Tibial nerve (tissue), 4 donors: ENCODE data around the gene DNAH6. TPM values are rescaled to one million over a fixed set of nuclear protein-coding genes. Genes with fewer than 3 reads are reported as not detected.
"Not testable (repeated sequence)": the region's sequence is repeated elsewhere in the genome, so short reads cannot be mapped to it uniquely, and the experiment has no call there.

Experiments used
- DNase-seq, 2 donors: peaks; one replicate each; pipeline ENCODE4 v3.0.0-alpha.2; 2019; ENCODE audit warnings: low spot score in 2 of 2
- H3K27ac ChIP-seq, 4 donors: fragments of 200-600 bp; sonication (generic) in 3 of 4; one replicate each; pipeline ENCODE4 v1.5.1; 2017 to 2019; ENCODE audit warnings: mild to moderate bottlenecking in 1 of 4
- H3K27me3 ChIP-seq, 2 donors: fragments of 200-600 bp; sonication (generic) in 1 of 2; one replicate each; pipeline versions ENCODE4 v1.5.1 to v1.6.0; 2017 to 2019
- H3K36me3 ChIP-seq, 3 donors: fragments of 200-600 bp; sonication (generic); one replicate each; pipeline ENCODE4 v1.5.1; 2018 to 2019
- H3K4me1 ChIP-seq, 4 donors: fragments of 200-600 bp; sonication (generic) in 3 of 4; one replicate each; pipeline ENCODE4 v1.5.1; 2017 to 2019
- H3K4me3 ChIP-seq, 4 donors: fragments of 200-600 bp; sonication (generic) in 3 of 4; one replicate each; pipeline ENCODE4 v1.5.1; 2017 to 2019; ENCODE audit warnings: mild to moderate bottlenecking in 1 of 4, moderate library complexity in 1 of 4
- H3K9me3 ChIP-seq, 4 donors: fragments of 200-600 bp; sonication (generic) in 3 of 4; one replicate each; pipeline ENCODE4 v1.5.1; 2017 to 2019
- CTCF ChIP-seq, 5 experiments: fragments of 200-600 bp in 3 of 5; fragments of 450-650 bp in 2 of 5; sonication (generic) in 3 of 5; IDR thresholded peaks; one replicate each; pipeline ENCODE4 v1.5.1; 2016 to 2019; ENCODE audit warnings: antibody characterized with exemption in 5 of 5, mild to moderate bottlenecking in 3 of 5, moderate library complexity in 2 of 5
- EP300 ChIP-seq, 2 donors: sonication (generic); formaldehyde crosslinking; IDR thresholded peaks; one replicate each; pipeline ENCODE4 v1.6.1; 2017; ENCODE audit warnings: antibody characterized with exemption in 2 of 2, mild to moderate bottlenecking in 1 of 2
- POLR2A ChIP-seq, 2 donors: fragments of 450-650 bp; IDR thresholded peaks; one replicate each; pipeline ENCODE4 v1.6.1; 2017; ENCODE audit warnings: antibody characterized with exemption in 2 of 2, mild to moderate bottlenecking in 2 of 2, moderate library complexity in 2 of 2
- WGBS, 2 donors: methylation state at CpG; one replicate each; pipeline ENCODE4 v1.1.5; 2018; 5-methylcytosine and 5-hydroxymethylcytosine counted together
- total RNA-seq, 4 donors: library from RNA; depleted of rRNA; stranded (reverse); fragments of >200 nt; gene quantifications; one replicate each; pipeline ENCODE4 v1.1.0, GENCODE V29; 2016

DNAH6 gene
- 1 to 10 TPM; 2.2 to 5.9 (median 2.7) TPM for total RNA-seq

GRCh38 chr2:84516234-84516986 lies at the start of gene DNAH6:
Gene DNAH6 (plus strand): TSS chr2:84516498. CDS start chr2:84517827, 1,329 bp downstream.
- H3K9me3 ChIP-seq, result peaks cover 0 to 8% (median under 1%) of the 10 kb centered on the region in 4 donors
- TF ChIP-seq CTCF (IDR thresholded peaks at IDR 0.05) (peak in 1 of 5 experiments; percentile 10), EP300 (IDR thresholded peaks at IDR 0.05) (peak in 1 of 2 donors; percentile 62), POLR2A (IDR thresholded peaks at IDR 0.05) (peak in 1 of 2 donors; percentile 12)
- 15 to 20% methylated on average over 31 of the region's 31 CpGs for WGBS, 2 donors

DNA sequence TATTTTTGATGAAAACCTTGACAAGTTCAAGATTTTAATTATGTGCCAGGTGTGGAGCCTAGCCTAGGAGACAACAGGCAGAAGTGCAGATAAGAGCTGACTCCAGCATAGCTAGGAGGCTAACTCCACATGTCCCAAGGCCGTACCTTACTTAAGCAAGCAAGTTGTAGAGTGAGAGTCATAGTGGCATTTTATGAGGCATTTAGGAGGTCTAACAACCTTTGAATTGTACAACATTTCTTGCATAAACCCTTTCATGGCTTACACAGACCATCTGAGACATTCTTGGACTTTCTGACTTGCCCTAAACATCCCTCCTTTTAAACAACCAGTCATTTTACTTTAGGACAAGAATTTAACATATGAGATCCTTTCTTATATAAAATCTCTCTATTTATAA lies 48.9 kb upstream of the DNAH6 start:
- Histone ChIP-seq H3K4me3 (no peak overlapping the region), H3K9me3 (peaks cover 0 to 16% (median 0%) of the 10 kb centered on the region in 4 donors), H3K27me3 (no peaks in the 10 kb centered on the region), H3K4me1 (no peaks in the 10 kb centered on the region), H3K27ac (no peak overlapping the region), H3K36me3 (no peaks in the 10 kb centered on the region)
- 96 to 100% methylated on average over 1 of the region's 1 CpG for WGBS, 2 donors
- no peak for DNase-seq
- TF ChIP-seq POLR2A (IDR thresholded peaks at IDR 0.05), result no peak
- TF ChIP-seq EP300 (IDR thresholded peaks at IDR 0.05), result no peak
- no peak for TF ChIP-seq CTCF (IDR thresholded peaks at IDR 0.05)

More at GRCh38 chr2:84516234-84516986, at the start of gene DNAH6:
- peaks cover 0 to 5% (median 0%) of the 10 kb centered on the region in 4 donors for H3K4me1 ChIP-seq
- H3K36me3 ChIP-seq, result no peaks in the 10 kb centered on the region
- peak within 1 kb of the TSS in 2 of 4 donors; percentile 74 for H3K27ac ChIP-seq
- no peaks in the 10 kb centered on the region for H3K27me3 ChIP-seq
- DNase-seq, result peak; percentile 84 to 90
- H3K4me3 ChIP-seq, result peak within 1 kb of the TSS; percentile 44 to 58 (median 53)

DNA sequence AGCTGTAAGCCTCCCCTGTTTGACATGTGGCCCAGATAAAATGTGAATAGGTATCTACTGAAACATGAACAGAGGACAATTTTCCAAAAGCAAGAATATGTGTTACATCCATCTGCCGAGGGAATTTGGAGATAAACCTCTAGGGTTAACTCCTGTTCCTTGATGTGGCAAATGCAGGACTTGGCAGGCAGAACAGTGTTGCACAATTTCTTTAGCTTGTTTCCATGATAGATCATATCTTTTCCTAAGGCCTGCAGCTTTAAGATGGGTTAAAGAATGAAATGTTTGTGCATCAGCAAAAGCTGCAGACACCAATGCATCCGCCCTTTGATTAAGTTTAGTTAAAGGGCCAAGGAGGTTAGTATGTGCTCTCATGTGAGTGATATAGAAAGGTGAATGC lies 43.9 kb upstream of the DNAH6 start:
- peaks cover 0 to 37% (median 0%) of the 10 kb centered on the region in 4 donors for H3K9me3 ChIP-seq
- not testable (repeated sequence) for H3K27ac ChIP-seq, H3K27me3 ChIP-seq, H3K4me1 ChIP-seq, H3K36me3 ChIP-seq, DNase-seq, H3K4me3 ChIP-seq
- WGBS, 2 donors, result 55 to 78% methylated on average over 2 of the region's 2 CpGs

DNA sequence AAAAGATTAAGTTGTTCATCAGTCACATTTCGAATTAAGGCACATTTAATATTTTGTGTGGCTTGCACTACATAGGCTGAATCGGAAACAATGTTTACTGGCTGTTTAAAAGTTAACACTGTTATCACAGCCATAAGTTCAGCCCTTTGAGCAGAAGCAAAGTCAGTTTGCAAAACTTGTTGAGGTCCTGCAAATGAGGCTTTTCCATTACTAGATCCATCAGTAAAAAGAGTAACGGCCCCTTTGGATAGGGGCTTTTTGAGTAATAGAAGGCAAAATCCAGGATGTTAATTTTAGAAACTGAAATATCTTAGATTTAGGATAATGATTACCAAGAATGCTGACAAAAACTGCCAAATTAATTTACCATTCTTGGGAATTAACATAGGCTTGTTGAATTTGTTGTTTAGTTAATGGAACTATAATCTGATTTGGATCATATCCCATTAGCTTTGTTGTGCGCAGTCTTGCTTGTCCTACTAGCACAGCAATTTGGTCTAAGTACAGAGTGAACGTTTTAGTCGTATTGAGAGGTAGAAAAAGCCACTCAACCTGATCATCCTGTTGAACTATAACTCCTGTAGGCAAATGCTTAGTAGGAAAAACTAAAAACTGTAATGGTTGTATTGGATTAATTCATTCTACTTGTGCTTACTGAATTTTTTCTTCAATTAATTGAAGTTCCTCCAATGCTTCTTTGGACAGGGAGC lies 43.3 kb upstream of the DNAH6 start:
- no peak for DNase-seq
- Histone ChIP-seq H3K27me3 (no peaks in the 10 kb centered on the region), H3K9me3 (peaks cover 0 to 42% (median under 1%) of the 10 kb centered on the region in 4 donors), H3K4me1 (no peaks in the 10 kb centered on the region), H3K36me3 (peaks cover 0 to 2% (median 0%) of the 10 kb centered on the region in 3 donors), H3K27ac (no peak overlapping the region), H3K4me3 (no peak overlapping the region)
- TF ChIP-seq EP300 (IDR thresholded peaks at IDR 0.05) (no peak), POLR2A (IDR thresholded peaks at IDR 0.05) (no peak), CTCF (IDR thresholded peaks at IDR 0.05) (no peak)
- 87% methylated on average over 6 of the region's 6 CpGs for WGBS, 2 donors

GRCh38 chr2:84474176-84474575 lies 42.1 kb upstream of the DNAH6 start:
- H3K27me3 ChIP-seq, result no peaks in the 10 kb centered on the region
- H3K4me3 ChIP-seq, result no peak overlapping the region
- no peak for DNase-seq
- no peaks in the 10 kb centered on the region for H3K4me1 ChIP-seq
- TF ChIP-seq EP300 (IDR thresholded peaks at IDR 0.05) (no peak), POLR2A (IDR thresholded peaks at IDR 0.05) (no peak), CTCF (IDR thresholded peaks at IDR 0.05) (no peak)
- WGBS, 2 donors, result 76 to 82% methylated on average over 4 of the region's 4 CpGs
- peaks cover 0 to 47% (median 2%) of the 10 kb centered on the region in 4 donors for H3K9me3 ChIP-seq
- peaks cover 0 to 5% (median 0%) of the 10 kb centered on the region in 3 donors for H3K36me3 ChIP-seq
- H3K27ac ChIP-seq, result no peak overlapping the region
